NB4 (cell line): ENCODE data around the gene ATP5F1B.

Source experiments
- DNase-seq: peaks from one replicate; pipeline ENCODE4 v3.0.0; 2010; ENCODE audit warnings: low read depth
- H3K4me3 ChIP-seq: one replicate; pipeline ENCODE4 v1.5.1; 2011; ENCODE audit warnings: mild to moderate bottlenecking, low read depth, low read length, moderate library complexity
- MYC ChIP-seq: IDR thresholded peaks from 2 replicates; pipeline ENCODE4 v1.6.1; 2011; ENCODE audit warnings: low read depth, low read length
- POLR2A ChIP-seq: IDR thresholded peaks from 2 replicates; pipeline ENCODE4 v1.6.1; 2011; ENCODE audit warnings: mild to moderate bottlenecking; ENCODE audit not compliant: insufficient read length; ENCODE audit errors: extremely low read depth
- TF ChIP-seq, protein P1 (sequence below): IDR thresholded peaks from one replicate; pipeline ENCODE4 v1.5.1; 2012; ENCODE audit warnings: low read depth, low read length
- TF ChIP-seq, protein P2 (sequence below): IDR thresholded peaks from 2 replicates; pipeline ENCODE4 v1.6.1; 2011; ENCODE audit warnings: low read depth, low read length

Gene ATP5F1B

DNA sequence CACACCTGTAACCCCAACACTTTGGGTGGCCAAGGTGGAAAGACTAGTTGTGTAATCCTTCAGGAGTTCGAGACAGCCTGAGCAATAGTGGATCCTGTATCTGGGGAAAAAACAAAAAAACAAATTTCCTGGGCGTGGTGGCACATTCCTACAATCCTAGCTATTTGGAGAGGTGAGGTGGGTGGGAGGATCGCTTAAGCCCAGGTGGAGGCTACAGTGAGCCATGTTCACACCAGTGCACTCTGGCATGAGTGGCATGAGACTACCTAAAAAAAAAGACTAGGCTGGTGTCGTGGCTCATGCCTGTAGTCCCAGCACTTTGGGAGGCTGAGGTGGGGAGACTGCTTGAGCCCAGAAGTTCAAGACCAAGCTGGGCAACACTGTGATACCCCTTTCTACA lies 25.1 kb upstream of the ATP5F1B start:
- DNase-seq = no peak
- TF ChIP-seq, protein P1, sequence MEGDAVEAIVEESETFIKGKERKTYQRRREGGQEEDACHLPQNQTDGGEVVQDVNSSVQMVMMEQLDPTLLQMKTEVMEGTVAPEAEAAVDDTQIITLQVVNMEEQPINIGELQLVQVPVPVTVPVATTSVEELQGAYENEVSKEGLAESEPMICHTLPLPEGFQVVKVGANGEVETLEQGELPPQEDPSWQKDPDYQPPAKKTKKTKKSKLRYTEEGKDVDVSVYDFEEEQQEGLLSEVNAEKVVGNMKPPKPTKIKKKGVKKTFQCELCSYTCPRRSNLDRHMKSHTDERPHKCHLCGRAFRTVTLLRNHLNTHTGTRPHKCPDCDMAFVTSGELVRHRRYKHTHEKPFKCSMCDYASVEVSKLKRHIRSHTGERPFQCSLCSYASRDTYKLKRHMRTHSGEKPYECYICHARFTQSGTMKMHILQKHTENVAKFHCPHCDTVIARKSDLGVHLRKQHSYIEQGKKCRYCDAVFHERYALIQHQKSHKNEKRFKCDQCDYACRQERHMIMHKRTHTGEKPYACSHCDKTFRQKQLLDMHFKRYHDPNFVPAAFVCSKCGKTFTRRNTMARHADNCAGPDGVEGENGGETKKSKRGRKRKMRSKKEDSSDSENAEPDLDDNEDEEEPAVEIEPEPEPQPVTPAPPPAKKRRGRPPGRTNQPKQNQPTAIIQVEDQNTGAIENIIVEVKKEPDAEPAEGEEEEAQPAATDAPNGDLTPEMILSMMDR = no peak
- TF ChIP-seq MYC = no peak
- no peak for TF ChIP-seq POLR2A
- TF ChIP-seq, protein P2, sequence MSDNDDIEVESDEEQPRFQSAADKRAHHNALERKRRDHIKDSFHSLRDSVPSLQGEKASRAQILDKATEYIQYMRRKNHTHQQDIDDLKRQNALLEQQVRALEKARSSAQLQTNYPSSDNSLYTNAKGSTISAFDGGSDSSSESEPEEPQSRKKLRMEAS = no peak

DNA sequence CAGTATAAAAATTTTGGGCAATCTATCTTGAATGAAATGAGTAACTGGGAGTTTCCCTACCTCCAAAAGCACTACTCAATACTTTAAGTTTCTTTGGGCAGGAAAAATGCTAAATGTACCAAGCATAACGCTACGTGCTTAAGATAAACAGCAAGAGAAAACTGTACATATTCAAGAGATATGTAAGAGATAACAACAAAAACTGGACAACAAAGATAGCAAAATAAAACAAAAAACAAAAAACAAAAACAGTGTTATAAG lies 22.3 kb upstream of the ATP5F1B start:
- TF ChIP-seq MYC = no peak
- TF ChIP-seq, protein P2 = no peak
- no peak for TF ChIP-seq POLR2A
- TF ChIP-seq, protein P1 = no peak
- no peak for DNase-seq
- no peak overlapping the region for H3K4me3 ChIP-seq

More for the DNA sequence above, 25.1 kb upstream of the ATP5F1B start:
- no peak overlapping the region for H3K4me3 ChIP-seq

DNA sequence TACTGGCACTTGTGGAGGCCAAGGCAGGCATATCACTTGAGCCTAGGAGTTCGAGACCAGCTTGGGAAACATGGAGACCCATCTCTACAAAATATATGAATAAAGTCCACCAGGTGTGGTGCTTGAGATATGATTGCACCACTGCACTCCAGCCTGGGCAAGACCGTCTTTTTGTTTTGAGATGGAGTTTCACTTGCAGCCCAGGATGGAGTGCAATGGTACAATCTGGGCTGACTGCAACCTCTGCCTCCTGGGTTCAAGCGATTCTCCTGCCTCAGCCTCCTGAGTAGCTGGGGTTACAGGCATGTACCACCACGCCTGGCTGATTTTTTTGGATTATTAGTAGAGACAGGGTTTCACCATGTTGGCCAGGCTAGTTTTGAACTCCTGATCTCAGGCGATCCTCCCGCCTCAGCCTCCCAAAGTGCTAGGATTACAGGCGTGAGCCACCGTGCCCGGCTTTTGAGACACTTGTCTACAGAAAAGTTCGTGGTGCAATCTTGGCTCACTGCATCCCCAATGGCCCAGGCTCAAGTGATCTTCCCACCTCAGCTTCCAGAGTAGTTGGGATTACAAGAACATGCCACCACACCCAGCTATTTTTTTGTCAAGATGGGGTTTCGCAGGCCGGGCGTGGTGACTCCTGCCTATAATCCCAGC lies 16.3 kb upstream of the ATP5F1B start:
- TF ChIP-seq POLR2A (no peak), MYC (no peak)
- TF ChIP-seq, protein P2 = no peak
- TF ChIP-seq, protein P1 = no peak
- no peak for DNase-seq
- no peak overlapping the region for H3K4me3 ChIP-seq

DNA sequence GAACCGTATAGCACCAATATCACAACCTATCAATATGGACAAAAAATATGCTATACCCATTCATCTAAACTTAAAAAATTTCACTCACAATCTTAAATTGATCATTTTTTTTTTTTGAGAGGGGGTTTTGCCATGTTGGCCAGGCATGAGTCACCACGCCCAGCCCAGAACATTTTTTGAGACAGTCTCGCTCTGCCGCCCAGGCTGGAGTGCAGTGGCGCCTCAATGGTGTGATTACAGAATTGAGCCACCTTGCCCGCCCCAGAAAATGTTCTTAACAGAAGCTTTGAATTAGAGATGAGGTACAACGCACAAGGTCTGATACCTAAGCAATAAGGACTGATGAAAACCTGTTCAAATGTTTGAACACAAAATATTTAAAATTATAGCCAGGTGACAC lies 15.8 kb upstream of the ATP5F1B start:
- TF ChIP-seq, protein P1 = no peak
- TF ChIP-seq MYC (no peak), POLR2A (no peak)
- TF ChIP-seq, protein P2 = no peak
- DNase-seq = no peak
- H3K4me3 ChIP-seq = no peak overlapping the region

DNA sequence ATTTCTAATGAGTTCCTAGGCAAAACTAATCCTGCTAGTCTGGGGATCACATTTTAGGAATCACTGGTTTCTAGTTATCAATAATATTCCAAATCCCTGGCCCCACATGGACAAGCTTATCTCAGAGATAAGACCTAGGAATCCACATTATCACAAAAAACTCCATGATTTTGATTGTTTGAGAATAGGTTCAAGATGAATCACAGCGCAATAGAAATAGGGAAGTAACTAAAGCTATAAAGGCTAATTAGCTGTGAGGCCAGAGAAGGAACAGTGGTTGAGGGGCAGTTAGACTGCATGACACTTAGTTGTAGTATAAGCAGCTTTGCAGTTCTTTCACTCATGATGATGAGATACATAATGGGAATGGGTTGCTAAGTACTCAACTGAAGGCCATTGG lies 13.1 kb upstream of the ATP5F1B start:
- peak; percentile 64 for DNase-seq
- no peak overlapping the region for H3K4me3 ChIP-seq

More for the DNA sequence above, 13.1 kb upstream of the ATP5F1B start:
- TF ChIP-seq, protein P1 = no peak
- TF ChIP-seq MYC = no peak
- TF ChIP-seq, protein P2 = 0 out of 2 replicates have a peak, but pooled peaks have one; percentile 15
